IPS-NIHi7 (cell line): ENCODE measurements around the gene SOCS1.

Source experiments
- DNase-seq: peaks from one replicate; pipeline ENCODE4 v3.0.0; 2012; ENCODE audit warnings: mixed read lengths; ENCODE audit errors: extremely low spot score

Gene SOCS1

GRCh38 chr16:11204513-11205047 is 51.4 kb downstream of the SOCS1 start:
- no peak for DNase-seq
